Measurements from ENCODE around the gene ALDH1A1. TPM values are rescaled to one million over a fixed set of nuclear protein-coding genes. Genes with fewer than 3 reads are reported as not detected.

The ALDH1A1 gene
- polyA plus RNA-seq, 1 donor (not counting 4 experiments of a cell fraction or from before 2014, with no cell fraction given): 0.08 TPM

- TF ChIP-seq EZH2 (IDR thresholded peaks at IDR 0.05; ENCODE audit: low read length) (no peak), CTCF (optimal IDR thresholded peaks at IDR 0.05 in 1 of 3, IDR thresholded peaks at IDR 0.05 in 1 of 3, conservative IDR thresholded peaks at IDR 0.05 in 1 of 3; ENCODE audit: extremely low read depth in 1 of 3, insufficient read depth in 2 of 3, low read length in 3 of 3) (no peak)
- H3K27ac ChIP-seq (ENCODE audit: control insufficient read depth, insufficient read depth, low read length): no peak overlapping the region
- no peaks in the 10 kb centered on the region for H3K9me3 ChIP-seq (ENCODE audit: control insufficient read depth, low read depth, low read length)
- FAIRE-seq (no peak), DNase-seq (ENCODE audit: low read depth, low spot score) (no peak)
- H3K79me2 ChIP-seq (ENCODE audit: control insufficient read depth, insufficient read depth, low read length): no peaks in the 10 kb centered on the region
- H4K20me1 ChIP-seq (ENCODE audit: control insufficient read depth, extremely low read depth, insufficient read depth, low read length): no peaks in the 10 kb centered on the region
- no peak overlapping the region for H3K4me3 ChIP-seq (ENCODE audit: control insufficient read depth in 2 of 3, extremely low read depth in 1 of 3, insufficient read depth in 2 of 3, low read depth in 1 of 3, low read length in 3 of 3)
- no peak overlapping the region for H3K9ac ChIP-seq (ENCODE audit: control insufficient read depth, extremely low read depth, insufficient read depth, low read length)
- H3K4me1 ChIP-seq (ENCODE audit: control insufficient read depth, extremely low read depth, insufficient read depth, low read length): no peaks in the 10 kb centered on the region
- dilution Hi-C loops (cut with MboI; ENCODE audit: extremely low pct_ligation_motif_present, low sequenced_read_pairs): no loop called here
- no peak overlapping the region for H3K4me2 ChIP-seq (ENCODE audit: control insufficient read depth, extremely low read depth, insufficient read depth, low read depth, low read length)
- H3K9me1 ChIP-seq (ENCODE audit: control insufficient read depth, extremely low read depth, insufficient read depth, low read length): no peaks in the 10 kb centered on the region
- H3K27me3 ChIP-seq (ENCODE audit: control insufficient read depth, extremely low read depth, insufficient read depth, low read length): no peaks in the 10 kb centered on the region
- no peaks in the 10 kb centered on the region for H3K36me3 ChIP-seq (ENCODE audit: control insufficient read depth in 2 of 2, extremely low read depth in 1 of 2, insufficient read depth in 2 of 2, low read length in 2 of 2)
- no peak overlapping the region for H2AFZ ChIP-seq (ENCODE audit: control insufficient read depth, low read length)
These were observed 34.9 kb downstream of the ALDH1A1 start for GRCh38 chr9:72917892-72918509.

DNA sequence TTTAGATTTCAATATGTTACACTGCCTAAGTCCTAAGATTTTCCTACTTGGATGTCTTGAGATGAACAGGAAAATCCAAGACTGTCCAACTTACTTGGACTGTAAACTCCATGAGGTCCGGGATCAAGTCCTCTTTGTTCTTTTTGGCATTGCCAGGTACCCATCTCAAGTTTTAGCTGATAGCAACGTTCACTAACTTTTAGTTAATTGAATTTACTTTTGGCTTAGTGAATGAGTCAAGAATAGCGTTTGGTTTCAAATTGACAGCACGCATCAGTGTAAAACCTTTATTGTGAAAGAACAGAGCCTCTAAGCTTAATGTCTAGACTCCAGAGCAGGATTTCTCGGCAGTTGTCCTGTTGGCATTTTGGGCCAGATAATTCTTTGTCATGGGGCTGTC lies 37.2 kb downstream of the ALDH1A1 start:
- Histone ChIP-seq H2AFZ (ENCODE audit: control insufficient read depth, low read length) (no peak overlapping the region), H3K4me2 (ENCODE audit: control insufficient read depth, extremely low read depth, insufficient read depth, low read depth, low read length) (no peak overlapping the region), H3K9ac (ENCODE audit: control insufficient read depth, extremely low read depth, insufficient read depth, low read length) (no peak overlapping the region), H3K36me3 (ENCODE audit: control insufficient read depth in 2 of 2, extremely low read depth in 1 of 2, insufficient read depth in 2 of 2, low read length in 2 of 2) (no peaks in the 10 kb centered on the region), H3K27me3 (ENCODE audit: control insufficient read depth, extremely low read depth, insufficient read depth, low read length) (no peaks in the 10 kb centered on the region), H3K4me1 (ENCODE audit: control insufficient read depth, extremely low read depth, insufficient read depth, low read length) (no peaks in the 10 kb centered on the region), H3K27ac (ENCODE audit: control insufficient read depth, insufficient read depth, low read length) (no peak overlapping the region), H3K4me3 (ENCODE audit: control insufficient read depth in 2 of 3, extremely low read depth in 1 of 3, insufficient read depth in 2 of 3, low read depth in 1 of 3, low read length in 3 of 3) (no peak overlapping the region), H3K9me1 (ENCODE audit: control insufficient read depth, extremely low read depth, insufficient read depth, low read length) (no peaks in the 10 kb centered on the region), H3K9me3 (ENCODE audit: control insufficient read depth, low read depth, low read length) (no peaks in the 10 kb centered on the region), H4K20me1 (ENCODE audit: control insufficient read depth, extremely low read depth, insufficient read depth, low read length) (no peaks in the 10 kb centered on the region), H3K79me2 (ENCODE audit: control insufficient read depth, insufficient read depth, low read length) (no peaks in the 10 kb centered on the region)
- dilution Hi-C loops (cut with MboI; ENCODE audit: extremely low pct_ligation_motif_present, low sequenced_read_pairs): no loop called here
- FAIRE-seq (no peak), DNase-seq (ENCODE audit: low read depth, low spot score) (no peak)
- TF ChIP-seq EZH2 (IDR thresholded peaks at IDR 0.05; ENCODE audit: low read length) (no peak), CTCF (optimal IDR thresholded peaks at IDR 0.05 in 1 of 3, IDR thresholded peaks at IDR 0.05 in 1 of 3, conservative IDR thresholded peaks at IDR 0.05 in 1 of 3; ENCODE audit: extremely low read depth in 1 of 3, insufficient read depth in 2 of 3, low read length in 3 of 3) (no peak)
